GM23248 (cell line): ENCODE results near the gene CLPSL2. TPM values are rescaled to one million over a fixed set of nuclear protein-coding genes. Genes with fewer than 3 reads are reported as not detected.

Experiments
- DNase-seq: peaks from one replicate; pipeline ENCODE4 v3.0.0-alpha.2; 2015
- H2AFZ ChIP-seq: fragments of 200-600 bp; sonication (generic); 2 replicates; pipeline ENCODE4 v1.6.1; 2016; ENCODE audit warnings: antibody characterized with exemption
- H3F3A ChIP-seq: fragments of 200-600 bp; sonication (generic); 2 replicates; pipeline ENCODE4 v1.6.1; 2016; ENCODE audit warnings: mild to moderate bottlenecking, antibody characterized with exemption, mixed run types; ENCODE audit not compliant: insufficient read depth
- H3K27ac ChIP-seq: fragments of 200-600 bp; sonication (generic); 2 replicates; pipeline ENCODE4 v1.5.1; 2016; ENCODE audit warnings: mild to moderate bottlenecking
- H3K27me3 ChIP-seq: fragments of 200-600 bp; sonication (generic); replicated peaks from 2 replicates; pipeline ENCODE4 v1.6.1; 2016; ENCODE audit warnings: mild to moderate bottlenecking; ENCODE audit not compliant: insufficient read depth
- H3K36me3 ChIP-seq: fragments of 200-600 bp; sonication (generic); 2 replicates; pipeline ENCODE4 v1.6.1; 2016; ENCODE audit warnings: low read depth, mild to moderate bottlenecking
- H3K4me1 ChIP-seq: fragments of 200-600 bp; sonication (generic); 2 replicates; pipeline ENCODE4 v1.6.1; 2016; ENCODE audit warnings: mild to moderate bottlenecking; ENCODE audit not compliant: insufficient read depth
- H3K4me2 ChIP-seq: fragments of 200-600 bp; sonication (generic); one replicate; pipeline ENCODE4 v1.6.1; 2016; ENCODE audit warnings: mild to moderate bottlenecking; ENCODE audit not compliant: unreplicated experiment
- H3K4me3 ChIP-seq: fragments of 200-600 bp; sonication (generic); 2 replicates; pipeline ENCODE4 v1.5.1; 2016; ENCODE audit warnings: mild to moderate bottlenecking
- H3K79me2 ChIP-seq: fragments of 200-600 bp; sonication (generic); 2 replicates; pipeline ENCODE4 v1.6.1; 2016; ENCODE audit warnings: mild to moderate bottlenecking; ENCODE audit not compliant: insufficient read depth
- H3K9ac ChIP-seq: fragments of 200-600 bp; sonication (generic); 2 replicates; pipeline ENCODE4 v1.6.1; 2016; ENCODE audit warnings: mild to moderate bottlenecking
- H3K9me2 ChIP-seq: fragments of 200-600 bp; sonication (generic); 2 replicates; pipeline ENCODE4 v1.6.1; 2016; ENCODE audit warnings: mixed run types, mild to moderate bottlenecking, moderate library complexity; ENCODE audit not compliant: insufficient read depth
- H3K9me3 ChIP-seq: fragments of 200-600 bp; sonication (generic); one replicate; pipeline ENCODE4 v1.6.1; 2017; ENCODE audit warnings: low read depth
- H4K20me1 ChIP-seq: fragments of 200-600 bp; sonication (generic); 2 replicates; pipeline ENCODE4 v1.6.0; 2016; ENCODE audit not compliant: insufficient read depth
- EZH2 ChIP-seq: fragments of 200-600 bp; sonication (generic); IDR thresholded peaks from 2 replicates; pipeline ENCODE4 v1.6.1; 2018; ENCODE audit warnings: antibody characterized with exemption, mild to moderate bottlenecking; ENCODE audit not compliant: insufficient read depth, poor library complexity, severe bottlenecking
- EZH2phosphoT487 ChIP-seq: fragments of 200-600 bp; sonication (generic); IDR thresholded peaks from 2 replicates; pipeline ENCODE4 v1.6.1; 2018; ENCODE audit warnings: antibody characterized with exemption, moderate library complexity, mild to moderate bottlenecking, low read depth; ENCODE audit not compliant: insufficient read depth
- WGBS, 2 experiments: methylation state at CpG; one replicate each; pipeline ENCODE4 v1.1.6; 2015 to 2017; ENCODE audit warnings: low lambda C conversion rate in 2 of 2, low coverage in 1 of 2; ENCODE audit errors: missing lambda C conversion rate in 2 of 2; 5-methylcytosine and 5-hydroxymethylcytosine counted together
- in situ Hi-C: fragments of 300-500 bp; cut with MboI; formaldehyde crosslinking; loops from 2 replicates; pipeline ENCODE4 v1.15.0; 2020
- polyA plus RNA-seq: library from polyadenylated mRNA; unstranded; fragments of >200 nt; fragmentation: Nextera tagmentation; extraction: Ambion mirVana; gene quantifications from 2 replicates; pipeline ENCODE4 v1.2.1, GENCODE V29; 2016
- total RNA-seq: library from RNA; depleted of rRNA; stranded (reverse); fragments of >200 nt; shearing (Covaris generic); gene quantifications from 2 replicates; pipeline ENCODE4 v1.2.3, GENCODE V29; 2014

CLPSL2 gene
- total and polyA plus RNA-seq, 2 experiments from 2014 or later = not detected

GRCh38 chr6:35782424-35782823 is 6.0 kb downstream of the CLPSL2 start:
- H3K4me1 ChIP-seq = no peaks in the 10 kb centered on the region
- H3K27ac ChIP-seq = no peak overlapping the region
- H3K9me2 ChIP-seq = no peaks in the 10 kb centered on the region
- 49% methylated on average over 3 of the region's 3 CpGs for WGBS, 2 experiments
- no peak overlapping the region for H2AFZ ChIP-seq
- H3K9me3 ChIP-seq = no peaks in the 10 kb centered on the region
- H3K36me3 ChIP-seq = no peaks in the 10 kb centered on the region
- no peaks in the 10 kb centered on the region for H4K20me1 ChIP-seq
- no peak for DNase-seq
- no peak overlapping the region for H3K9ac ChIP-seq
- no peaks in the 10 kb centered on the region for H3K79me2 ChIP-seq
- no peak overlapping the region for H3K4me2 ChIP-seq
- TF ChIP-seq EZH2 = no peak
- no peak for TF ChIP-seq EZH2phosphoT487
- no peaks in the 10 kb centered on the region for H3F3A ChIP-seq
- in situ Hi-C loops = no loop called here
- no peak overlapping the region for H3K4me3 ChIP-seq
- peaks cover 14% of the 10 kb centered on the region for H3K27me3 ChIP-seq

GRCh38 chr6:35784200-35784599 is 7.8 kb downstream of the CLPSL2 start:
- Histone ChIP-seq H3K79me2 (no peaks in the 10 kb centered on the region), H3K4me1 (no peaks in the 10 kb centered on the region), H4K20me1 (no peaks in the 10 kb centered on the region), H3K9ac (no peak overlapping the region), H3K4me2 (no peak overlapping the region), H3K9me3 (no peaks in the 10 kb centered on the region), H3K9me2 (no peaks in the 10 kb centered on the region), H3K27ac (no peak overlapping the region), H3K4me3 (no peak overlapping the region), H2AFZ (no peak overlapping the region), H3K36me3 (no peaks in the 10 kb centered on the region), H3F3A (no peaks in the 10 kb centered on the region), H3K27me3 (peaks cover 30% of the 10 kb centered on the region)
- no peak for TF ChIP-seq EZH2phosphoT487
- no peak for TF ChIP-seq EZH2
- in situ Hi-C loops = no loop called here
- no peak for DNase-seq
- 43 to 65% methylated on average over 2 of the region's 2 CpGs for WGBS, 2 experiments

GRCh38 chr6:35786272-35786671 is 9.9 kb downstream of the CLPSL2 start:
- Histone ChIP-seq H2AFZ (no peak overlapping the region), H4K20me1 (no peaks in the 10 kb centered on the region), H3K9me3 (no peaks in the 10 kb centered on the region), H3K79me2 (no peaks in the 10 kb centered on the region), H3K9me2 (no peaks in the 10 kb centered on the region), H3K36me3 (no peaks in the 10 kb centered on the region), H3K9ac (no peak overlapping the region), H3K27ac (no peak overlapping the region), H3F3A (no peaks in the 10 kb centered on the region), H3K27me3 (peaks cover 46% of the 10 kb centered on the region), H3K4me2 (no peak overlapping the region), H3K4me3 (no peak overlapping the region), H3K4me1 (no peaks in the 10 kb centered on the region)
- TF ChIP-seq EZH2 (no peak), EZH2phosphoT487 (no peak)
- in situ Hi-C loops = no loop called here
- WGBS, 2 experiments = 45 to 50% methylated on average over 2 of the region's 2 CpGs
- DNase-seq = no peak

GRCh38 chr6:35786810-35787209 is 10.4 kb downstream of the CLPSL2 start:
- DNase-seq = peak; percentile 48
- H3K9me3 ChIP-seq = no peaks in the 10 kb centered on the region
- 33 to 50% methylated on average over 25 of the region's 25 CpGs for WGBS, 2 experiments
- no peaks in the 10 kb centered on the region for H3K4me1 ChIP-seq
- in situ Hi-C loops = no loop called here
- no peaks in the 10 kb centered on the region for H3F3A ChIP-seq
- H3K9me2 ChIP-seq = no peaks in the 10 kb centered on the region
- peaks cover 46% of the 10 kb centered on the region for H3K27me3 ChIP-seq
- H3K36me3 ChIP-seq = no peaks in the 10 kb centered on the region
- no peak overlapping the region for H3K9ac ChIP-seq
- H3K27ac ChIP-seq = no peak overlapping the region
- no peak overlapping the region for H2AFZ ChIP-seq
- TF ChIP-seq EZH2phosphoT487 (no peak), EZH2 (no peak)
- H3K4me3 ChIP-seq = no peak overlapping the region
- no peak overlapping the region for H3K4me2 ChIP-seq
- no peaks in the 10 kb centered on the region for H4K20me1 ChIP-seq
- no peaks in the 10 kb centered on the region for H3K79me2 ChIP-seq

- no peak overlapping the region for H3K4me2 ChIP-seq
- H3K4me1 ChIP-seq = no peaks in the 10 kb centered on the region
- no peaks in the 10 kb centered on the region for H3K9me2 ChIP-seq
- H3K27ac ChIP-seq = no peak overlapping the region
- no peaks in the 10 kb centered on the region for H3F3A ChIP-seq
- peaks cover 52% of the 10 kb centered on the region for H3K27me3 ChIP-seq
- H3K4me3 ChIP-seq = no peak overlapping the region
- H3K9me3 ChIP-seq = no peaks in the 10 kb centered on the region
- H4K20me1 ChIP-seq = no peaks in the 10 kb centered on the region
- H3K36me3 ChIP-seq = no peaks in the 10 kb centered on the region
- in situ Hi-C loops = no loop called here
- no peak overlapping the region for H3K9ac ChIP-seq
- no peaks in the 10 kb centered on the region for H3K79me2 ChIP-seq
- WGBS, 2 experiments = 73 to 74% methylated on average over 13 of the region's 13 CpGs
- DNase-seq = no peak
- no peak overlapping the region for H2AFZ ChIP-seq
- TF ChIP-seq EZH2phosphoT487 (no peak), EZH2 (no peak)
Measured at GRCh38 chr6:35787266-35788218, 11.1 kb downstream of the CLPSL2 start.
